Uterus (tissue), 2 donors: ENCODE data around the gene TMEM239.
"Not testable (repeated sequence)": the region's sequence is repeated elsewhere in the genome, so short reads cannot be mapped to it uniquely, and the experiment has no call there.

Source experiments
- CTCF ChIP-seq, 4 experiments: fragments of 200-600 bp in 2 of 4; fragments of 450-650 bp in 2 of 4; sonication (generic) in 2 of 4; IDR thresholded peaks; one replicate each; pipeline ENCODE4 v1.5.1; 2016 to 2019; ENCODE audit warnings: antibody characterized with exemption in 4 of 4, mild to moderate bottlenecking in 2 of 4, moderate library complexity in 1 of 4
- POLR2A ChIP-seq, 2 donors: fragments of 450-650 bp; IDR thresholded peaks; one replicate each; pipeline ENCODE4 v1.6.1; 2016; ENCODE audit warnings: antibody characterized with exemption in 2 of 2, mild to moderate bottlenecking in 1 of 2, moderate library complexity in 1 of 2

GRCh38 chr20:2807929-2808328 is 8.2 kb upstream of the TMEM239 start:
- not testable (repeated sequence) for TF ChIP-seq CTCF, POLR2A (IDR thresholded peaks at IDR 0.05)
